ENCODE results near the gene SCARF2. TPM values are rescaled to one million over a fixed set of nuclear protein-coding genes. Genes with fewer than 3 reads are reported as not detected.

Gene SCARF2
- total and polyA plus RNA-seq, 4 experiments from 2014 or later, result 0.12 to 2.7 (median 1.9) TPM

GRCh38 chr22:20424568-20424931 lies 13.1 kb downstream of the SCARF2 start:
- peaks cover 7 to 16% (median 11%) of the 10 kb centered on the region in 4 donors for H3K4me1 Mint-ChIP-seq
- peaks cover 6 to 11% of the 10 kb centered on the region in 2 donors for H3K27me3 Mint-ChIP-seq
- Histone ChIP-seq H3K4me1 (ENCODE audit: insufficient read depth, low read length) (peaks cover 15% of the 10 kb centered on the region), H3K27me3 (ENCODE audit: insufficient read depth, low read length) (peaks cover 7% of the 10 kb centered on the region), H3K9me3 (ENCODE audit: control insufficient read depth in 1 of 2, low read length in 2 of 2) (no peaks in the 10 kb centered on the region), H3K4me3 (ENCODE audit: low read length in 2 of 2) (no peak overlapping the region), H3K27ac (ENCODE audit: low read depth, low read length) (no peak overlapping the region), H3K36me3 (ENCODE audit: insufficient read depth, low read length) (no peaks in the 10 kb centered on the region)
- peak overlapping the region in 3 of 8 donors; percentile 22 to 68 (median 52) for H3K4me3 Mint-ChIP-seq
- intact Hi-C loops (cut with micrococcal nuclease), result no loop called here
- H3K36me3 Mint-ChIP-seq, result no peaks in the 10 kb centered on the region
- DNase-seq, result no peak
- ChIA-PET POLR2A (ENCODE audit: partially characterized antibody) (interaction anchor here (0.8 to 0.9 kb wide), 2 partner anchors 10 to 39 kb away, joined by 3 read pairs; no protein-coding TSS in a partner anchor), CTCF (ENCODE audit: partially characterized antibody) (no interaction called here)
- H3K9me3 Mint-ChIP-seq, result no peaks in the 10 kb centered on the region
- no peak overlapping the region for H3K27ac Mint-ChIP-seq

- Histone ChIP-seq H3K27ac (ENCODE audit: low read depth, low read length) (no peak overlapping the region), H3K36me3 (ENCODE audit: insufficient read depth, low read length) (no peaks in the 10 kb centered on the region), H3K9me3 (ENCODE audit: control insufficient read depth in 1 of 2, low read length in 2 of 2) (no peaks in the 10 kb centered on the region), H3K4me1 (ENCODE audit: insufficient read depth, low read length) (peaks cover 13% of the 10 kb centered on the region), H3K27me3 (ENCODE audit: insufficient read depth, low read length) (peaks cover 7% of the 10 kb centered on the region), H3K4me3 (ENCODE audit: low read length in 2 of 2) (no peak overlapping the region)
- H3K9me3 Mint-ChIP-seq, result no peaks in the 10 kb centered on the region
- H3K27ac Mint-ChIP-seq, result no peak overlapping the region
- intact Hi-C loops (cut with micrococcal nuclease), result no loop called here
- H3K4me3 Mint-ChIP-seq, result peak overlapping the region in 3 of 8 donors; percentile 52 to 68 (median 57)
- no peaks in the 10 kb centered on the region for H3K36me3 Mint-ChIP-seq
- CTCF ChIA-PET (ENCODE audit: partially characterized antibody), result no interaction called here
- peaks cover 6 to 11% (median 9%) of the 10 kb centered on the region in 4 donors for H3K4me1 Mint-ChIP-seq
- POLR2A ChIA-PET (ENCODE audit: partially characterized antibody), result interaction anchor here (1.2 kb wide), 1 partner anchor 8 kb away, joined by 4 read pairs; no protein-coding TSS in a partner anchor
- DNase-seq, result no peak
- peaks cover 6 to 10% of the 10 kb centered on the region in 2 donors for H3K27me3 Mint-ChIP-seq
Observed at GRCh38 chr22:20423906-20424551, 13.6 kb downstream of the SCARF2 start.

GRCh38 chr22:20423008-20423905 lies 14.4 kb downstream of the SCARF2 start:
- POLR2A ChIA-PET (ENCODE audit: partially characterized antibody), result interaction anchor here (1.2 kb wide), 1 partner anchor 9 kb away, joined by 4 read pairs; no protein-coding TSS in a partner anchor
- Mint-ChIP-seq H3K4me1 (peaks cover 5 to 11% (median 7%) of the 10 kb centered on the region in 4 donors), H3K9me3 (no peaks in the 10 kb centered on the region), H3K27me3 (peaks cover 6 to 7% of the 10 kb centered on the region in 2 donors), H3K27ac (peak overlapping the region in 2 of 7 donors; percentile 24 to 78), H3K36me3 (no peaks in the 10 kb centered on the region), H3K4me3 (peak overlapping the region in 4 of 8 donors; percentile 33 to 57 (median 46))
- intact Hi-C loops (cut with micrococcal nuclease), result no loop called here
- Histone ChIP-seq H3K4me3 (ENCODE audit: low read length in 2 of 2) (no peak overlapping the region), H3K9me3 (ENCODE audit: control insufficient read depth in 1 of 2, low read length in 2 of 2) (no peaks in the 10 kb centered on the region), H3K27me3 (ENCODE audit: insufficient read depth, low read length) (peaks cover 7% of the 10 kb centered on the region), H3K36me3 (ENCODE audit: insufficient read depth, low read length) (no peaks in the 10 kb centered on the region), H3K4me1 (ENCODE audit: insufficient read depth, low read length) (peaks cover 11% of the 10 kb centered on the region), H3K27ac (ENCODE audit: low read depth, low read length) (no peak overlapping the region)
- CTCF ChIA-PET (ENCODE audit: partially characterized antibody), result no interaction called here
- DNase-seq, result no peak

GRCh38 chr22:20422271-20423007 lies 15.2 kb downstream of the SCARF2 start:
- Histone ChIP-seq H3K36me3 (ENCODE audit: insufficient read depth, low read length) (no peaks in the 10 kb centered on the region), H3K4me1 (ENCODE audit: insufficient read depth, low read length) (peaks cover 13% of the 10 kb centered on the region), H3K27ac (ENCODE audit: low read depth, low read length) (no peak overlapping the region), H3K27me3 (ENCODE audit: insufficient read depth, low read length) (peaks cover 6% of the 10 kb centered on the region), H3K4me3 (ENCODE audit: low read length in 2 of 2) (no peak overlapping the region), H3K9me3 (ENCODE audit: control insufficient read depth in 1 of 2, low read length in 2 of 2) (no peaks in the 10 kb centered on the region)
- ChIA-PET CTCF (ENCODE audit: partially characterized antibody) (interaction anchor here (1.8 kb wide), 1 partner anchor 34 kb away, joined by 6 read pairs; no protein-coding TSS in a partner anchor), POLR2A (ENCODE audit: partially characterized antibody) (no interaction called here)
- no peaks in the 10 kb centered on the region for H3K9me3 Mint-ChIP-seq
- H3K4me1 Mint-ChIP-seq, result peaks cover 5 to 13% (median 6%) of the 10 kb centered on the region in 4 donors
- H3K27ac Mint-ChIP-seq, result no peak overlapping the region
- H3K36me3 Mint-ChIP-seq, result no peaks in the 10 kb centered on the region
- H3K4me3 Mint-ChIP-seq, result no peak overlapping the region
- no peak for DNase-seq
- peaks cover 6 to 7% of the 10 kb centered on the region in 2 donors for H3K27me3 Mint-ChIP-seq
- intact Hi-C loops (cut with micrococcal nuclease), result no loop called here

- Mint-ChIP-seq H3K9me3 (no peaks in the 10 kb centered on the region), H3K4me3 (no peak overlapping the region), H3K27me3 (peaks cover 0 to 4% of the 10 kb centered on the region in 2 donors), H3K4me1 (peaks cover 0 to 8% (median 5%) of the 10 kb centered on the region in 4 donors), H3K36me3 (no peaks in the 10 kb centered on the region), H3K27ac (no peak overlapping the region)
- H3K4me3 ChIP-seq (ENCODE audit: low read length in 2 of 2), result no peak overlapping the region
- ChIA-PET CTCF (ENCODE audit: partially characterized antibody) (interaction anchor here (1.8 kb wide), 1 partner anchor 34 kb away, joined by 6 read pairs; no protein-coding TSS in a partner anchor), POLR2A (ENCODE audit: partially characterized antibody) (no interaction called here)
- no peaks in the 10 kb centered on the region for H3K36me3 ChIP-seq (ENCODE audit: insufficient read depth, low read length)
- H3K9me3 ChIP-seq (ENCODE audit: control insufficient read depth in 1 of 2, low read length in 2 of 2), result no peaks in the 10 kb centered on the region
- DNase-seq, result no peak
- peaks cover 13% of the 10 kb centered on the region for H3K4me1 ChIP-seq (ENCODE audit: insufficient read depth, low read length)
- H3K27me3 ChIP-seq (ENCODE audit: insufficient read depth, low read length), result no peaks in the 10 kb centered on the region
- H3K27ac ChIP-seq (ENCODE audit: low read depth, low read length), result no peak overlapping the region
- intact Hi-C loops (cut with micrococcal nuclease), result no loop called here
Observed at GRCh38 chr22:20421507-20421874, 16.1 kb downstream of the SCARF2 start.

- intact Hi-C loops (cut with micrococcal nuclease), result no loop called here
- no peak overlapping the region for H3K27ac ChIP-seq (ENCODE audit: low read depth, low read length)
- no peak overlapping the region for H3K27ac Mint-ChIP-seq
Observed at GRCh38 chr22:20420157-20420842, 17.3 kb downstream of the SCARF2 start.

More at GRCh38 chr22:20420157-20420842, 17.3 kb downstream of the SCARF2 start:
- Histone ChIP-seq H3K27me3 (ENCODE audit: insufficient read depth, low read length) (no peaks in the 10 kb centered on the region), H3K9me3 (ENCODE audit: control insufficient read depth in 1 of 2, low read length in 2 of 2) (no peaks in the 10 kb centered on the region), H3K4me1 (ENCODE audit: insufficient read depth, low read length) (peaks cover 6% of the 10 kb centered on the region), H3K36me3 (ENCODE audit: insufficient read depth, low read length) (no peaks in the 10 kb centered on the region), H3K4me3 (ENCODE audit: low read length in 2 of 2) (no peak overlapping the region)
- POLR2A ChIA-PET (ENCODE audit: partially characterized antibody), result no interaction called here
- peaks cover 0 to 4% of the 10 kb centered on the region in 2 donors for H3K27me3 Mint-ChIP-seq
- H3K4me3 Mint-ChIP-seq, result no peak overlapping the region
- H3K4me1 Mint-ChIP-seq, result peaks cover 0 to 8% (median 4%) of the 10 kb centered on the region in 4 donors
- CTCF ChIA-PET (ENCODE audit: partially characterized antibody), result interaction anchor here (2.6 to 4.8 kb wide), 2 partner anchors 35 to 44 kb away, joined by 33 to 107 read pairs; no protein-coding TSS in a partner anchor
- no peak for DNase-seq
- peaks cover 0 to under 1% (median 0%) of the 10 kb centered on the region in 8 donors for H3K9me3 Mint-ChIP-seq
- H3K36me3 Mint-ChIP-seq, result no peaks in the 10 kb centered on the region

All from CD4-positive, alpha-beta memory T cell (primary cell).